SU-DHL-6 (cell line): ENCODE results near the gene IL21.

Experiments used
- H2AFZ ChIP-seq: fragments of 200-600 bp; sonication (generic); 2 replicates; pipeline ENCODE4 v1.6.1; 2014; ENCODE audit warnings: low read depth, mild to moderate bottlenecking, moderate library complexity, mixed read lengths, antibody characterized with exemption, low read length; ENCODE audit not compliant: severe bottlenecking
- H3F3A ChIP-seq: fragments of 200-600 bp; shearing (Covaris generic); 2 replicates; pipeline ENCODE4 v1.6.0; 2016; ENCODE audit warnings: antibody characterized with exemption, mild to moderate bottlenecking; ENCODE audit not compliant: insufficient read depth
- H3K27ac ChIP-seq: fragments of 200-600 bp; sonication (generic); 2 replicates; pipeline ENCODE4 v1.5.1; 2016; ENCODE audit warnings: low read depth, mild to moderate bottlenecking, low read length, moderate library complexity, mixed read lengths
- H3K27me3 ChIP-seq: fragments of 200-600 bp; sonication (generic), shearing (Covaris generic); 2 replicates; pipeline ENCODE4 v1.6.0; 2014; ENCODE audit warnings: mild to moderate bottlenecking, low read length
- H3K36me3 ChIP-seq: fragments of 200-600 bp; sonication (generic); 2 replicates; pipeline ENCODE4 v1.6.1; 2014; ENCODE audit warnings: mild to moderate bottlenecking, low read length, mixed read lengths
- H3K4me2 ChIP-seq: fragments of 300-600, 200-600 bp; shearing (Covaris generic), sonication (generic); 2 replicates; pipeline ENCODE4 v1.6.0; 2014; ENCODE audit warnings: low read length, low read depth, mild to moderate bottlenecking; ENCODE audit not compliant: poor library complexity, severe bottlenecking
- H3K4me3 ChIP-seq: fragments of 200-600 bp; sonication (generic); 2 replicates; pipeline ENCODE4 v1.5.1; 2014; ENCODE audit warnings: antibody characterized with exemption, low read length, mild to moderate bottlenecking, mixed read lengths; ENCODE audit not compliant: insufficient read depth, poor library complexity, severe bottlenecking
- H3K79me2 ChIP-seq: fragments of 200-600 bp; sonication (generic); 2 replicates; pipeline ENCODE4 v1.6.1; 2014; ENCODE audit warnings: mild to moderate bottlenecking, low read length, moderate library complexity; ENCODE audit not compliant: insufficient read depth
- H3K9ac ChIP-seq: fragments of 200-600 bp; sonication (generic); 2 replicates; pipeline ENCODE4 v1.7.0; 2014; ENCODE audit warnings: mild to moderate bottlenecking, low read length
- H3K9me2 ChIP-seq: fragments of 200-600 bp; sonication (generic); replicated peaks from 2 replicates; pipeline ENCODE4 v1.6.1; 2014; ENCODE audit warnings: low read length; ENCODE audit not compliant: insufficient read depth
- H3K9me3 ChIP-seq: fragments of 200-600 bp; sonication (generic); 2 replicates; pipeline ENCODE4 v1.6.1; 2014; ENCODE audit warnings: low read length, mixed read lengths; ENCODE audit not compliant: insufficient read depth
- H4K20me1 ChIP-seq: fragments of 200-600 bp; sonication (generic); 2 replicates; pipeline ENCODE4 v1.6.1; 2014; ENCODE audit warnings: low read depth, mild to moderate bottlenecking, antibody characterized with exemption, low read length, moderate library complexity, mixed read lengths
- EZH2phosphoT487 ChIP-seq: fragments of 200-600 bp; sonication (generic), shearing (Covaris generic); conservative IDR thresholded peaks from 2 replicates; pipeline ENCODE4 v1.6.1; 2018; ENCODE audit warnings: mild to moderate bottlenecking, antibody characterized with exemption, low read length, moderate library complexity, mixed read lengths
- TF ChIP-seq, protein P1 (sequence below): fragments of 200-600 bp; sonication (generic); IDR thresholded peaks from one replicate; pipeline ENCODE4 v1.5.1; 2017; ENCODE audit warnings: antibody characterized with exemption, mild to moderate bottlenecking, low read length, moderate library complexity; ENCODE audit not compliant: insufficient read depth, poor library complexity, severe bottlenecking

The IL21 gene

DNA sequence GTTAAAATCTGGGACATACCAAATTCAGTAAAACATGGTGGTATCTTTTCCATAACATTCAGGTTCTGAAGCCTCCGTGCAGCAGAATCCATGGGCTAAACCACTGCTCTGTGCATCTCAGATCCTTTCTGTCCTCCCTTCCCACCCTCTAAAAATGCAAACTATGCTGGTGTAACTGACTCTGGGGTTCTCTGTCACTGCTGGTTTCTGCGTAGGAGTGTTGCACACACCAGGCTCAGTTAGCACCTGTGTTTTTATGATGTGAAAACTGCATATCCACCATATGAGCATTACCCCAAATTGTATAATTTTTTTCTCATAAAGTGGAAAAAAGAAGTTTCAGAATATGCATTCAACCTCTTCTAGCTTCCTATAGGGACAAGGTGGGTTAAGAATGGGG lies 22.4 kb upstream of the IL21 start:
- H3K9me2 ChIP-seq: no peaks in the 10 kb centered on the region
- H3F3A ChIP-seq: no peaks in the 10 kb centered on the region
- H3K4me2 ChIP-seq: no peak overlapping the region
- H3K9me3 ChIP-seq: no peaks in the 10 kb centered on the region
- H3K27ac ChIP-seq: no peak overlapping the region
- H3K27me3 ChIP-seq: no peaks in the 10 kb centered on the region
- no peak for TF ChIP-seq EZH2phosphoT487
- TF ChIP-seq, protein P1, sequence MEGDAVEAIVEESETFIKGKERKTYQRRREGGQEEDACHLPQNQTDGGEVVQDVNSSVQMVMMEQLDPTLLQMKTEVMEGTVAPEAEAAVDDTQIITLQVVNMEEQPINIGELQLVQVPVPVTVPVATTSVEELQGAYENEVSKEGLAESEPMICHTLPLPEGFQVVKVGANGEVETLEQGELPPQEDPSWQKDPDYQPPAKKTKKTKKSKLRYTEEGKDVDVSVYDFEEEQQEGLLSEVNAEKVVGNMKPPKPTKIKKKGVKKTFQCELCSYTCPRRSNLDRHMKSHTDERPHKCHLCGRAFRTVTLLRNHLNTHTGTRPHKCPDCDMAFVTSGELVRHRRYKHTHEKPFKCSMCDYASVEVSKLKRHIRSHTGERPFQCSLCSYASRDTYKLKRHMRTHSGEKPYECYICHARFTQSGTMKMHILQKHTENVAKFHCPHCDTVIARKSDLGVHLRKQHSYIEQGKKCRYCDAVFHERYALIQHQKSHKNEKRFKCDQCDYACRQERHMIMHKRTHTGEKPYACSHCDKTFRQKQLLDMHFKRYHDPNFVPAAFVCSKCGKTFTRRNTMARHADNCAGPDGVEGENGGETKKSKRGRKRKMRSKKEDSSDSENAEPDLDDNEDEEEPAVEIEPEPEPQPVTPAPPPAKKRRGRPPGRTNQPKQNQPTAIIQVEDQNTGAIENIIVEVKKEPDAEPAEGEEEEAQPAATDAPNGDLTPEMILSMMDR: no peak
- H3K9ac ChIP-seq: no peak overlapping the region
- H3K4me3 ChIP-seq: no peak overlapping the region
- no peaks in the 10 kb centered on the region for H3K79me2 ChIP-seq
- no peaks in the 10 kb centered on the region for H4K20me1 ChIP-seq
- H3K36me3 ChIP-seq: no peaks in the 10 kb centered on the region
- no peak overlapping the region for H2AFZ ChIP-seq

DNA sequence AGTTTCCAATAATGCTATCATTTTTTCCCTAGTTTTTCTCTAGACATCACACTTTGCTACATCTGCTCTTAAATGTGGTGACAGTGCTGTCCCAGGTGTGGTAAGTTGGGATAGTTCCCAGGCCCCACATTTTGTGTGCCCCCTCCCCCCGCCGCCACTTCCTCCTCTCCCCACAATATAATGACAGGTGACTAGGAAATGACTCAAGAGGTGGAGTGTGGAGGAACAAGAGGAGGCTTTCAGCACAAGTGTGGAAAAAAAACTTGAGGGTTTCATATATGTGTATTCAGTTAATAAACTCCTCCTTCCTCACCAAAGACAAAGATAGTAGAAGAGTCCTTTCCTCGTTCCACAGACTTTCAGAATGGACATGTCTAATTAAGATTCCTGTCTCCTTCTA lies 18.3 kb upstream of the IL21 start:
- H3K4me3 ChIP-seq: no peak overlapping the region
- no peaks in the 10 kb centered on the region for H3K27me3 ChIP-seq
- no peaks in the 10 kb centered on the region for H3K9me2 ChIP-seq
- no peak overlapping the region for H3K4me2 ChIP-seq
- H2AFZ ChIP-seq: no peak overlapping the region
- no peaks in the 10 kb centered on the region for H4K20me1 ChIP-seq
- no peaks in the 10 kb centered on the region for H3K9me3 ChIP-seq
- H3K27ac ChIP-seq: no peak overlapping the region
- H3K79me2 ChIP-seq: no peaks in the 10 kb centered on the region
- no peaks in the 10 kb centered on the region for H3F3A ChIP-seq
- TF ChIP-seq, protein P1: no peak
- TF ChIP-seq EZH2phosphoT487: no peak
- no peaks in the 10 kb centered on the region for H3K36me3 ChIP-seq
- no peak overlapping the region for H3K9ac ChIP-seq

DNA sequence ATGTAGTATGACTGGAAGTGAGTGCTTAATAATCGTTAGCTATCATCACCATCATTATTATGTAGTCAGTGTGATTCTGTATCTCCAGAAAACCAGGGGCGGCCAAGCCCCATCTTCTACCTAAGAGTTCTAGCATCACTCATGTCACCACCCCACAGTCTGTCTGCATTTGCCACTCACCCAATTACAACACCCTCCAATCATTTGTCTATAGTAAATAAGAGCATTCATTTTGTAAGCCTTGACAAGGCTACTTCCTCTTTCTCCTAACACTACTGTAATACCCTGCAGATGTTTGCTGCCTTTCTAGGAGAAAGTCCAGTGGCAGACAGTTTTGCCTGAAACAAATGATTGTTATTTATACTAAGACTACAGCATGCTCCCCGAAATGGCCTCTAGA lies 15.8 kb upstream of the IL21 start:
- Histone ChIP-seq H3K27me3 (no peaks in the 10 kb centered on the region), H2AFZ (no peak overlapping the region), H3K9me2 (no peaks in the 10 kb centered on the region), H4K20me1 (no peaks in the 10 kb centered on the region), H3K4me3 (no peak overlapping the region), H3K79me2 (no peaks in the 10 kb centered on the region), H3K27ac (no peak overlapping the region), H3K9me3 (no peaks in the 10 kb centered on the region), H3K4me2 (no peak overlapping the region), H3F3A (no peaks in the 10 kb centered on the region), H3K36me3 (no peaks in the 10 kb centered on the region), H3K9ac (no peak overlapping the region)
- TF ChIP-seq EZH2phosphoT487: no peak
- TF ChIP-seq, protein P1: no peak
